ENCODE results near the gene NFXL1.

Gene NFXL1

DNA sequence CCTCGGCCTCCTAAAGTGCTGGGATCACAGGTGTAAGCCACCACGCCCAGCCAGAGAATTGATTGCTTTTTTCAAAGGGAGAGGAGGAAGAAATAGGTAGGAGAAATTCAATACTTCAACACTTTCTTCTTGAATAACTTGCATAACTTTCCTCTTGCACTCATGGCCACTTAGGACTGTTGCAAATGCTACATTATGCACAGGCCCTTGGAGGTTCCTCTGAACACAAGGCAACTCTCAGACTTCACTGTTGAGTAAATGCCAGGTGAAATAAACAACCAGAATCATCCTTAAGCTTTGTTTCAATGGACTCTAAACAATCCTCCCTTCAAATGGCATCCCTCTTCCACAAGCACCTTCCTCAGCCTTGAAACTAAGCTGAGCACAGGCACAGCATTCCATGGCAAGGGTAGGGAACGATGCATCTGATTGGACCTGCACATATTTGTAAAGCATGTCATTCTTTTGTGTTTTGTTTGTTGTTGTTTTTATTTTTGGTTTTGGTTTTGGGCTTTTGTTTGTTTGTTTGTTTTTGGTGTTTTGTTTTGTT is 104.7 kb downstream of the NFXL1 start:
- TF ChIP-seq, protein P1, sequence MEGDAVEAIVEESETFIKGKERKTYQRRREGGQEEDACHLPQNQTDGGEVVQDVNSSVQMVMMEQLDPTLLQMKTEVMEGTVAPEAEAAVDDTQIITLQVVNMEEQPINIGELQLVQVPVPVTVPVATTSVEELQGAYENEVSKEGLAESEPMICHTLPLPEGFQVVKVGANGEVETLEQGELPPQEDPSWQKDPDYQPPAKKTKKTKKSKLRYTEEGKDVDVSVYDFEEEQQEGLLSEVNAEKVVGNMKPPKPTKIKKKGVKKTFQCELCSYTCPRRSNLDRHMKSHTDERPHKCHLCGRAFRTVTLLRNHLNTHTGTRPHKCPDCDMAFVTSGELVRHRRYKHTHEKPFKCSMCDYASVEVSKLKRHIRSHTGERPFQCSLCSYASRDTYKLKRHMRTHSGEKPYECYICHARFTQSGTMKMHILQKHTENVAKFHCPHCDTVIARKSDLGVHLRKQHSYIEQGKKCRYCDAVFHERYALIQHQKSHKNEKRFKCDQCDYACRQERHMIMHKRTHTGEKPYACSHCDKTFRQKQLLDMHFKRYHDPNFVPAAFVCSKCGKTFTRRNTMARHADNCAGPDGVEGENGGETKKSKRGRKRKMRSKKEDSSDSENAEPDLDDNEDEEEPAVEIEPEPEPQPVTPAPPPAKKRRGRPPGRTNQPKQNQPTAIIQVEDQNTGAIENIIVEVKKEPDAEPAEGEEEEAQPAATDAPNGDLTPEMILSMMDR (IDR thresholded peaks at IDR 0.05; ENCODE audit: low read depth, low read length, missing control alignments), result no peak
- H3K4me3 ChIP-seq (replicated peaks; ENCODE audit: low read depth, low read length), result no peak overlapping the region
- DNase-seq (ENCODE audit: extremely low read depth, low read depth), result no peak

DNA sequence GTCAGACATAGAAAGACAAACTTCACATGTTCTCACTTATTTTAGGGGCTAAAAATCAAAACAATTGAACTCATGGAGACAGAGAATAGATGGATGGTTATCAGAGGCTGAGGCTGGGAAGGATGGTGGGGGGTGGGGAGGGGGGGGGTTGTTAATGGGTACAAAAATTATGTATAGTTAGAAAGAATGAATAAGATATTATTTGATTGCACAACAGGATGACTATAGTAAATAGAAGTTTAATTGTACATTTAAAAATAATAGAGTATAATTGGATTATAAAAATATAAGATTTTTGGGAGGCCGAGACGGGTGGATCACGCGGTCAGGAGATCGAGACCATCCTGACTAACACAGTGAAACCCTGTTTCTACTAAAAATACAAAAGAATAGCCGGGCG is 109.8 kb downstream of the NFXL1 start:
- DNase-seq (ENCODE audit: extremely low read depth, low read depth), result no peak
- TF ChIP-seq, protein P1 (IDR thresholded peaks at IDR 0.05; ENCODE audit: low read depth, low read length, missing control alignments), result no peak
- H3K4me3 ChIP-seq (replicated peaks; ENCODE audit: low read depth, low read length), result no peak overlapping the region

DNA sequence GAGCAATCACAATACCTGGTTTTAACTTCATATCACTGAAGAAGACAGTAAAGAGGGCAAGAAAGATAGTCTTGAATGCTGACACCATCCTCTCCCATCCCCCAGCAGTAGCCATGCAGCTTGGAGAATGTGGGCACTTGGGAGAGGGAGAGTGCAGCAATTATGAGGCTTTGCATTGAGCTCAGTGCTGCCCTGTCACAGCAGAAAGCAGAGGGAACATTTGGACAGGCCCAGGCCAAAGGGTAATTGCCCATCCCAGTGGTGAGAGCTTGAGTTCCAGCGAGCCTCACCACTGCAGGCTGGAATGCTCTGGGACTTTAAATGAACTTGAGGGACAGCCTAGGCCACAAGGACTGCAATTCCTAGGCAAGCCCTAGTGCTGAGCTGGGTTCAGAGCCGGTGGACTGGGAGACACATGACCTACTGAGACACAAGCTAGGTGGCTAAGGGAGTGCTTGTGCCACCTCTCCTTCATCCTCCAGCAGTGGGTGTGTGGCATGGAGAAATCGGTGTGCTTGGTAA is 112.8 kb downstream of the NFXL1 start:
- H3K4me3 ChIP-seq (replicated peaks; ENCODE audit: low read depth, low read length), result no peak overlapping the region
- TF ChIP-seq, protein P1 (IDR thresholded peaks at IDR 0.05; ENCODE audit: low read depth, low read length, missing control alignments), result no peak
- DNase-seq (ENCODE audit: extremely low read depth, low read depth), result no peak

DNA sequence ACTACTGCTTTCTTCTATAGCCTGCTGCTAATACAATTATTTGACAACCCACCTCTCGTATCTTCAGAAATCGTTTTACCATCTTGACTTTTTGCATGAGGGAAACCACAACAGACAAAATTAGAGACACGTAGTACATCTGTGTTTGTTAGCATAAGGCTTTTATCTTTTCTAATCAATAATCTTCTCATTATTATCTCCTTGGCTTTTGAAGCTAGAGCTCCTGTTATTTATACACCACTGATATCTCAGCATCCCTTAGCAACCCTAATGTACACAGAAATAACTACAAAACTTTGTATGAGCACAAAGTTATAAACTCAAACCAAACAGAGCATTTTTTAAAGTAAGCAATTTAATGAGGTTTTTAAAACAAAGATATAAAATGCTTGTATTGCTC is 116.2 kb downstream of the NFXL1 start:
- TF ChIP-seq, protein P1 (IDR thresholded peaks at IDR 0.05; ENCODE audit: low read depth, low read length, missing control alignments), result no peak
- no peak for DNase-seq (ENCODE audit: extremely low read depth, low read depth)
- no peak overlapping the region for H3K4me3 ChIP-seq (replicated peaks; ENCODE audit: low read depth, low read length)
